IPS-NIHi11 (cell line): ENCODE measurements around the gene NPTX2.
A peak's percentile ranks its signal among the peaks of the same experiment; 100 is the strongest.

Source experiments
- DNase-seq: peaks from one replicate; pipeline ENCODE4 v3.0.0; 2012; ENCODE audit warnings: mixed read lengths, low spot score

NPTX2 gene

GRCh38 chr7:98619450-98620321, 2.6 kb downstream of the NPTX2 start:
- peak; percentile 44 for DNase-seq

GRCh38 chr7:98621573-98622482, 4.7 kb downstream of the NPTX2 start:
- no peak for DNase-seq

- no peak for DNase-seq
Observed at GRCh38 chr7:98622926-98623325, 5.8 kb downstream of the NPTX2 start.

GRCh38 chr7:98624846-98625420, 7.8 kb downstream of the NPTX2 start:
- no peak for DNase-seq

- peak; percentile 55 for DNase-seq
Observed at GRCh38 chr7:98626460-98627412, 9.7 kb downstream of the NPTX2 start.

- DNase-seq: no peak
Observed at GRCh38 chr7:98627413-98627790, 10.3 kb downstream of the NPTX2 start.

- no peak for DNase-seq
Observed at GRCh38 chr7:98628418-98628817, 11.3 kb downstream of the NPTX2 start.

- no peak for DNase-seq
Observed at GRCh38 chr7:98629001-98629431, 11.9 kb downstream of the NPTX2 start.

GRCh38 chr7:98630149-98630548, 13.1 kb downstream of the NPTX2 start:
- DNase-seq: no peak

- no peak for DNase-seq
Observed at GRCh38 chr7:98630770-98631169, 13.7 kb downstream of the NPTX2 start.

- DNase-seq: no peak
Observed at GRCh38 chr7:98638853-98639252, 21.8 kb downstream of the NPTX2 start.

- no peak for DNase-seq
Observed at GRCh38 chr7:98640375-98640774, 23.3 kb downstream of the NPTX2 start.

- no peak for DNase-seq
Observed at GRCh38 chr7:98641646-98642500, 24.8 kb downstream of the NPTX2 start.

- DNase-seq: no peak
Observed at GRCh38 chr7:98643236-98643985, 26.3 kb downstream of the NPTX2 start.

GRCh38 chr7:98646465-98646864, 29.4 kb downstream of the NPTX2 start:
- DNase-seq: no peak

- no peak for DNase-seq
Observed at GRCh38 chr7:98647326-98647725, 30.2 kb downstream of the NPTX2 start.

GRCh38 chr7:98651760-98652159, 34.7 kb downstream of the NPTX2 start:
- DNase-seq: no peak

GRCh38 chr7:98653601-98654310, 36.7 kb downstream of the NPTX2 start:
- no peak for DNase-seq
